ENCODE results near the gene MT1E. TPM values are rescaled to one million over a fixed set of nuclear protein-coding genes. Genes with fewer than 3 reads are reported as not detected.

Gene MT1E
- total and polyA plus RNA-seq, 10 donors: 2.5 to 49.6 (median 27.0) TPM

DNA sequence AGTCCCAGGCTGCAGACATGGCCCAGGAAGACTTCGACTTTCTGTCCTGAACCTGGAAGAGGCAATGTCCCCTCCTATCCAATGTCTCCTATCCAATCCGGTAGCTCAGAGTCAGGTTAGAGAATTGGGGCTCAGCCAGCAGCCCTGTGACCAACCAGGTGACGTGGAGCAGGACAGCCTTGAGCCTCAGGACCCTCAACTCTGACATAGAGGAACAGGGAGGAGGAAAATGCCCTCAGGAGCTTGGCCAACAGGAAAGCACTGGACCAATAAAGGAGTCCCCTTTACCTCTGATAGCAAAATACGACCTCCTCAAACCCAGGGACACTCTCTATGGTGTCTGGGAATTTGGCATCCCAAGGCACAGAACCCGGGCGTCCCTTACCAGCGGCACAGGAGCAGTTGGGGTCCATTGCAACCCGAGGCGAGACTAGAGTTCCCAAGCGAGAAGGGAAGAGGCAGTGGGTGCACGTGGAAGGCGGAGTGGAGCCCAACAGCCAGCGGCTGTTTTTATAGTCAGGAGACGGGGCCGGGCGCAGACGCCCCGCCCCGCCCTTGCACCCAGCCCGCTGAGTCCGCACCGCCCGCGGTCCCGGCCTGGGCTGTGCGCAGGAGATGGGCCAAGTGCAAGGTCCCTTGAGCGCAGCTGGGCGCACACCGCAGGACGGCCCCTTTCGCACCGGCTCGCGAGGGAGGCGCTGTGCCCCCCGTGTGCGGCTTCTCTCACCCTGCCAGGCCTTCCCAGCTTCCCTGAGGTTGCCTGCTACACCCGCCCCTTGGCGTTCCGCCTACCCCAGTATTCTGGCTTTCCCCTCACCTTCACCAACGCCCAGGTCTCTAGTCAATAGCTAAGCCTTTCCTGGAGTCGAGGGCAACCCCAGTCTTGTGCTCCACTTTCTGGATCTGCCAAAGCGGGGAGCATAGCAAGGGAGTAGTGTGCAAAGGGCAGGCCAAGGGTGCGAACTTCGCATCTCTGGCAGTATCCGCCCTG lies 42.3 kb downstream of the MT1E start, which contains the start of gene MT1G:
TSS of gene MT1G (minus strand) at position 485 of the 991 bp plus-strand sequence. CDS start at position 413, 72 bp downstream.
- Histone ChIP-seq H3K9me3 (no peaks in the 10 kb centered on the region), H3K4me3 (peak within 1 kb of the TSS in 1 of 8 donors; percentile 36), H3K27me3 (replicated peaks in 1 of 7) (peaks cover 0 to 100% (median 52%) of the 10 kb centered on the region in 7 donors), H3K36me3 (no peaks in the 10 kb centered on the region), H3K27ac (no peak within 1 kb of the TSS), H3K4me1 (peaks cover 3 to 33% (median 17%) of the 10 kb centered on the region in 6 donors)
- DNase-seq: no peak
- 8 to 17% (median 12%) methylated on average over 30 to 46 of the region's 46 CpGs for WGBS, 5 donors
- TF ChIP-seq CTCF (IDR thresholded peaks at IDR 0.05 in 8 of 11, conservative IDR thresholded peaks at IDR 0.05 in 3 of 11): no peak
- peak in 2 of 3 donors; percentile 20 to 27 for TF ChIP-seq POLR2AphosphoS5 (IDR thresholded peaks at IDR 0.05)
- TF ChIP-seq POLR2A (IDR thresholded peaks at IDR 0.05): no peak
- intact Hi-C loops (cut with DNase I; ENCODE audit: low total_unique reads): no loop called here

- WGBS, 5 donors: 7 to 23% (median 15%) methylated on average over 14 to 38 of the region's 38 CpGs
- Histone ChIP-seq H3K4me3 (peak within 1 kb of the TSS in 1 of 8 donors; percentile 30), H3K9me3 (no peaks in the 10 kb centered on the region), H3K27me3 (replicated peaks in 1 of 7) (peaks cover 0 to 100% (median 41%) of the 10 kb centered on the region in 7 donors), H3K4me1 (peaks cover 3 to 25% (median 15%) of the 10 kb centered on the region in 6 donors), H3K27ac (no peak within 1 kb of the TSS), H3K36me3 (no peaks in the 10 kb centered on the region)
- DNase-seq: no peak
- intact Hi-C loops (cut with DNase I; ENCODE audit: low total_unique reads): no loop called here
- TF ChIP-seq POLR2AphosphoS5 (IDR thresholded peaks at IDR 0.05): no peak
- TF ChIP-seq POLR2A (IDR thresholded peaks at IDR 0.05): no peak
- no peak for TF ChIP-seq CTCF (IDR thresholded peaks at IDR 0.05 in 8 of 11, conservative IDR thresholded peaks at IDR 0.05 in 3 of 11)
These were observed 43.6 kb downstream of the MT1E start, which contains the start of gene MT1H for GRCh38 chr16:56669005-56669839. Gene MT1H (plus strand): TSS chr16:56669814. CDS start chr16:56669885, 71 bp downstream.

DNA sequence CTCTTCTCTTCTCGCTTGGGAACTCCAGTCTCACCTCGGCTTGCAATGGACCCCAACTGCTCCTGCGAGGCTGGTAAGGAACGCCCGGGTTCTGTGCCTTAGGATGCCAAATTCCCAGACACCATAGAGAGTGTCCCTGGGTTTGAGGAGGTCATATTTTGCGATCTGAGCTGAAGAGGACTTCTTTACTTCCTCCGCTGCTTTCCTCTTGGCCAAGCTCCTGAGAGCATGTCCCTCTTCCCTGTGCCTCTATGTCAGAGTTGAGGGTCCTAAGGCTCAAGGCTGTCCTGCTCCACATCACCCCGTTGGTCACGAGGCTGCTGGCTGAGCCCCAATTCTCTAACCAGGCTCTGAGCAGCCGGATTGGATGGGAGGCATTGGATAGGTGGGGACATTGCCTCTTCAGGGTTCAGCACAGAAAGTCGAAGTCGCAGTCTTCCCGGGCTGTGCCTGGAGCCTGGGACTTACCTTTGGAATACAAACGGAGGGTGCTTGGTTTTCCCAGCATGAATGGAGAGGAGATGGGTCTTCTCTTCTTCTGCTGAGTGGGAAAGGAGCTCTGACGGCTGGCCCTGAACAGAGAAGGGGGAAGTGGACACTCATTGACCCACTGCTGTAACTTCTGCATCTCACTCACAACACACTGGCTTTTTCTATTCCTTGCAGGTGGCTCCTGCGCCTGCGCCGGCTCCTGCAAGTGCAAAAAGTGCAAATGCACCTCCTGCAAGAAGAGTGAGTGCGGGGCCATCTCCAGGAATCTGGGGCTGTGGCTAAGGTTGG lies 44.4 kb downstream of the MT1E start:
- DNase-seq: no peak
- WGBS, 5 donors: 8 to 18% (median 14%) methylated on average over 17 to 19 of the region's 19 CpGs
- intact Hi-C loops (cut with DNase I; ENCODE audit: low total_unique reads): no loop called here
- Histone ChIP-seq H3K36me3 (no peaks in the 10 kb centered on the region), H3K4me3 (peak overlapping the region in 1 of 8 donors; percentile 30), H3K27ac (no peak overlapping the region), H3K4me1 (peaks cover 3 to 25% (median 15%) of the 10 kb centered on the region in 6 donors), H3K9me3 (no peaks in the 10 kb centered on the region), H3K27me3 (replicated peaks in 1 of 7) (peaks cover 0 to 99% (median 39%) of the 10 kb centered on the region in 7 donors)
- TF ChIP-seq POLR2AphosphoS5 (IDR thresholded peaks at IDR 0.05) (no peak), POLR2A (IDR thresholded peaks at IDR 0.05) (no peak), CTCF (IDR thresholded peaks at IDR 0.05 in 8 of 11, conservative IDR thresholded peaks at IDR 0.05 in 3 of 11) (no peak)
